GM21367 (cell line): Measurements from ENCODE around the gene TPPP3.
"Not testable (repeated sequence)": the region's sequence is repeated elsewhere in the genome, so short reads cannot be mapped to it uniquely, and the experiment has no call there.

ENCODE experiments used
- ATAC-seq: cut with Tn5 transposase; IDR thresholded peaks from one replicate; pipeline ENCODE4 v1.9.1; 2021; ENCODE audit not compliant: unreplicated experiment

TPPP3 gene

DNA sequence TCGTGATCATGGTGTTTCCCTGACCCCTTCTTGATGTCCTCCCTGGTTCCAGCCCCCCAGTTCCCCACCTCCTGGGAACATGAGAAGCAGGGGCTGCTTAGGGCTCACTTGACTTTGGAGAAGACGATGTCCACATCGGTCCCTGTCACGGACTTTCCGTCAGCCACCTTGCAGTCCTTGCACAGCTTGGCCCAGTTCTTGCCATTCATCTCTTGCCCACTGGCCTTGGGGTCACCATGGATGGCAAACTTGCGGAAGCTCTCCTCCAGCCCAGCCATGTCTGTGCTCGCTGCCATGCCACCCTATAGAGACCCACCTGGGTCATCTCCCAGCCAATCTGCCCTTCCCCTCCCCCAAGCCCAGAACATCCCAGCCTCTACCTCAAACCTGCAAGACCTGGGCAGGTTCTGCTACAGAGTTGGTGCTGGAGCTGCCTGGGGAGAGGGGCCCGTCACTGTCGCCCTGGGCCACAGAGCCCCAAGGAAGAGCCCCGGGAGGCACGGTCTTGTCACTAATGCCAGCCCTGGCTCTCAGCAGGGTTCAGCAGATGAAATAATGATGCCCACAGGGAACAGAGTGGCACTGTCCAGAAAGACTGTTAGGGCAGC, 2.4 kb downstream of the TPPP3 start:
- ATAC-seq = no peak

DNA sequence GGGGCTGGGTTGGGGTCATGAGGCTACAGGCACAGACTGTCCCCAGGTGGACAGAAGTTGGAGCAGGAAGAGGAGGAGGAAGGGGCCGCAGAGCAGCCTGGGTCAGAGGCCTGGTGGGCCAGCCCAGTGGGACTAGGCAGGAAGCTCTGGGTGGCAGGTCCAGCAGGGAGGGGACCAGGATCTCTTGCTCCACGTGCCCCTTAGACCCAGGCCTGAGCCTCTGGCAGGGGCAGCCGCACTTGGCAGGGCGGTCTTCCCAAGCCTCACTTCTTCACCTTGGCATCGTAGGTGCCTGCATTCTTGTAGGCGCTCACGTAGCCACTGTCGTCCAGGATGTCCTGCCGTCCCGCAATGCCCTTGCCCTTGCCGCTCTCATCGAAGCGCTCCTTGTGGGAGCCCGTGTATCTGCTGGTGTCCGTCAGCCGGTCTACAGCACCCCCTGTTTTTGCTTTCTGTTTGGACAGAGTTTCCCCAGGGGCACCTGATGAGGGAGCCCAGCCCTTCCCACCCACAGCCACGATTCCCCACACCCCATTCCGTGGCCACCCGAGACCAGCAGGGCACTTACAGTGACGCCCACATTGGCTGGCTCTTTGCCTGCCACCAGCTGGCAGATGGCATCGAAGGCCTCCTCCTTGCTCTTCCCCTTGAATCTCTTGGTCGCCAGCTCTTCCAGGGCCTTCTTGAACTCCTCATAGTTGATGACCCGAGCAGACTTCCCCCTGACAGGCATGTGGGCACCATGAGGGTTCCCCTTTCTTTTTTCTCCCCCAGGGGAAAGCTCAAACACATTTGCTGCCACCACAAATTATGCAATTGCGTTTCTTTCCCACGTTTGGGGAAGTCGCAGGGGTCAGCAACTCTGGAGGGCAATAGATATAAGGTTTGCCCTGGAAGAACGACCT, 3.1 kb downstream of the TPPP3 start:
- ATAC-seq = no peak

DNA sequence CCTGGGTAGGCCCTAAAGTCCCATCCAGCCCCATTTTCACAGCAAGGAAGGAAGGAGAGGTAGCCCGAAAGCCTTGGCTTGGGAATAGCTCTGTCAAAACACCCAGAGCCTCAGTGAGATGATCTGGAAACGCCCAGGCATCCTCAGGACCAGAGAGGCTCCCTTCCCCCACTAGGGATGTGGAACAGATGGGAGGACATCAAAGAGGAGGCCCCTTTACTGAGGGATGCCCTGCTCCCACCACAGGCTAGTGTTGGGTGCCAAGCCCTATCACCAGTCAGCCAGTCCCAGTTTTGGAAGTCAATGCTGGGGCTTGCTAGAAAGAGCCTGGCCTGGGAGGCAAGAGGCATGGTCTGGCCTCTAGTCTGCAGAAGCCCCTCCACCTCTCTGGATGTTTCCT, 4.7 kb downstream of the TPPP3 start:
- no peak for ATAC-seq

- ATAC-seq = no peak
Observed at GRCh38 chr16:67388191-67388590, 5.1 kb downstream of the TPPP3 start.

- no peak for ATAC-seq
Observed at GRCh38 chr16:67387479-67388079, 5.7 kb downstream of the TPPP3 start.

DNA sequence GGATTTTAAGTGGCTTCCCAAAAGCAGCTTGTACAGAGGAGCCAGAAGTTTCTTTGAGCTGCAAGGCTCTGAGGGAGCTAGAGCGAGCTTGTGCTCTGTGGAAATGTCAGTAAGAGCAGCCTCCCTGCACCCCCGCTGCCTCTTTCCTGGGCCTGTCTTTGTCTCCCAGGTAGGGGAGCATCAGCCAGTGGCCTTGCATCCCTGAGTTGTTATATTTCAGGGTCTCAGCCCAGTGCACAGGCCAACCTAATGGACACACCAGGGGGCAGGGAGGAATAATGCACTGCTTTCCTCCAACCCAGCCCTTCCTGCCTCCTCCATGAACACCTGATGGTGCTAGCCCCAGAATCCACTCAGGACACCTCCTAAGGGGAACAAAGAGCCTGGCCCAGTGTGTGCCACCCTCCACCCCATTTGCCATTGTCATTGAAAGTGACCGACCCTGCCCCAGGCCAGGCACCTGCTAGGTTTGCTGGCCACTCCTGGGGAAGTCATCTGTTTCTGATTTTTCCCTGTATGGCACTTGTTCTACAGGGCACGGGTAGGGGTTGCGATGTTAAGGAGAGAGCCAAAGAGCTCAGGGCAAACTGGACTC, 6.3 kb downstream of the TPPP3 start:
- no peak for ATAC-seq

- ATAC-seq = no peak
Observed at GRCh38 chr16:67384778-67385510, 8.4 kb downstream of the TPPP3 start.

- no peak for ATAC-seq
Observed at GRCh38 chr16:67383284-67383683, 10.0 kb downstream of the TPPP3 start.

DNA sequence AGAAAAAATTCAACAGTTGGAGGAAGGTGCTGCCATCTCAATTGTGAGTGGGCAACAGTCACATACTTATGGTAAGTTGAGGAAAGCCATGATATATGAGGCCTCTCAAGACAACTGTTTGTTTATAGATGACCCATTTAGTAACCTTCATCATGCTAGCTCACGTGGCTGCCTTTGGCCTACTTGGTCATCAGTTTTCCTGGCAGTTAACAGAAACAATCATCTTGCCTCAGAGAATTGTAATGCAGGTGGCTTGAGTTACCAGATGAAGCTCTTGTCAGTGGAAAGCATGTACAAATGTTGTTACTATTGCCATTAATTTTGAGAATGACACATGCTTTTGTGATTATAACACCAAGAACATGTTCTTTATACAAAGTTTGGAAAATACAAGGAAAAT, 14.7 kb downstream of the TPPP3 start:
- no peak for ATAC-seq

DNA sequence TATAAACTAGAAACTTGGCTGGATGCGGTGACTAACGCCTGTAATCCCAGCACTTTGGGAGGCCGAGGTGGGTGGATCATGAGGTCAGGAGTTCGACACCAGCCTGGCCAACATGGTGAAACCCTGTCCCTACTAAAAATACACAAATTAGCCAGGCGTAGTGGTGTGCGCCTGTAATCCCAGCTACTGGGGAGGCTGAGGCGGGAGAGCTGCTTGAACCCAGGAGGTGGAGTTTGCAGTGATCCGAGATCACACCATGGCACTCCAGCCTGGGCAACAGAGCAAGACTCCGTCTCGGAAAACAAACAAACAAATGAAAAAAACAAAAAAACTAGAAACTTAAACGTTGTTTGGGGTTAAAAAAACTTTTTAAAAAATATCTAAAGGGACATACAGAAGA, 17.3 kb downstream of the TPPP3 start:
- not testable (repeated sequence) for ATAC-seq

DNA sequence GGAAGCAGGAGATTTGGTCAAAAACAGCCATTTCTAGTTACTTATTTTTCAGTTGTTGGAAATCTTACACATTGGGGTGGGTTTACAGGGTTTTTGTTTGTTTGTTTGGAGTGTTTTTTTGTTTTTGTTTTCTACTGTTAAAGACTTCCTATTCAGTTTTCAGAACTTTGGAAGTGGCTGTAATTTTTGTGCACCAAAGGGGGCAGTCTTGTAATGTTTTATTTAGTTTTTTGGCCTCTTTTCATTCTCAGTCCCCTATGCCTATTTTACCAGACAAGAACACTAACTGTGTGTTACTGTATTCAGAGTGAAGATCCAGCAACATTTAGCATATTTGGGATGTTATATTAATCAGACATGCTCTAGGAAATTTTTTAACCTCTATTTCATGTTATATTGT, 20.6 kb downstream of the TPPP3 start:
- ATAC-seq = no peak

DNA sequence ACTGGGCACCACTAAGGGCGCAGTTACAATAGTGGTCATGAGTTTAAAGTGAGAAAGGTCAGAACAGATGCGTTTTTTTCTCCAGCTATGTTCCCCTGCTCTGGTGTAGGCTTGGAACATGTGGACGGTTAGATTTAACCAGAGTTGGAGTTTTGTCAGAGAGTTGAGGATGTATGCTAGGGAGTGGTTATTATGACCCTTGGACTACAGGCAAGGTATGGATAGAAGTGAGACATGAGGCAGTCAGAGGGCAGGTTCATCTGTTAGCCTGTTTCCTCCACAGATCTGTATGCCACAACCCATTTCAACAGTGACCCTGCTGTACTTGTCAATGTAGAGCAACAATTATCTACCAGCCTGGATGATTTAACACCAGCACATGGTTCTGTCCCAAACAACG, 22.6 kb downstream of the TPPP3 start:
- no peak for ATAC-seq

DNA sequence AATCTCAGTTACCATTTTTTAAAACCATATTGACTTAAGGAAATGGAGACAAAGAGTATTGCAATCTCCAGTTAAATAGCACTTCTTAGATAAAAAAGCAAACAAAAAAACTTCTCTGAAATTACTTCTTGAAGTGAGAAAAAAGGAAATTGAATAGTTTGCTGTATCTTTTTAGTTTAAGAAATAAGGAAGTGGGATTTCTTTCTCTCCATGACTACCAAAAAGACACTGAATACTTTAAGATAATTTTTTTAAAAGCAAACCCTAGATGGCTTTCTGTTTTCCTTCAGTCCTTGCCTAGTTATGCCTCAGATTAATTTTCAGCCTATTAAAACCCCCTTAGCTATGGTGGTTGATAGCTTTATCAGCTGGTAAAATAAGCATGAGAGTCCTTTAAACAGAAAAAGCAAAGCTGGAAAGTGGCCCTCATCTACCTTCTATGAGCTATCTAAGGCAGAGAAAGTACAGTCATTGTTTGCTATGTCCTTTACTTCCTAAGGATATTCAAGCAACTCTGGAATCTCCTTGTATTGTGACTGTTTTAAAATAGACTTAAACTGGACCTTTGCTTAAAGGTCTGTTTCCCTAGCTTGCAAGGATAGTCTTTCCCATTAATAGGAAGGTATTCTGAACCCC, 28.6 kb downstream of the TPPP3 start:
- ATAC-seq = no peak

DNA sequence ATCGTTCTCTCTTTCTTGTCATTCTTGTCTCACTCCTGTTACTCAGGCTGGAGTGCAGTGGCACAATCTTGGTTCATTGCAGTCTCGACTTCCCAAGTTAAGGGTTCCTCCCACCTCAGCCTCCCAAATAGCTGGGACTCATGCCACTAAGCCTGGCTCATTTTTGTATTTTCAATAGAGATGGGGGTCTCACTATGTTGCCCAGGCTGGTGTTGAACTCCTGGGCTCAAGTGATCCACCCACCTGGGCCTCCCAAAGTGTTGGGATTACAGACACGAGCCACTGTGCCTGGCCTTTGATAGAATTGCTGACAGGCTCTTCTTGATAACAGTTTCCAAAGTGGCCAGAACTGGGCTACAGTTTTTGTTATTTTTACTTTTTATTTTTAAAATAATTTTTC, 32.3 kb downstream of the TPPP3 start:
- ATAC-seq = no peak

- not testable (repeated sequence) for ATAC-seq
Observed at GRCh38 chr16:67359540-67360269, 33.6 kb downstream of the TPPP3 start.

- no peak for ATAC-seq
Observed at GRCh38 chr16:67357561-67357960, 35.7 kb downstream of the TPPP3 start.

- no peak for ATAC-seq
Observed at GRCh38 chr16:67356396-67356795, 36.9 kb downstream of the TPPP3 start.

GRCh38 chr16:67352463-67352862, 40.8 kb downstream of the TPPP3 start:
- ATAC-seq = not testable (repeated sequence)

- no peak for ATAC-seq
Observed at GRCh38 chr16:67350324-67350723, 43.0 kb downstream of the TPPP3 start.

GRCh38 chr16:67349172-67349571, 44.1 kb downstream of the TPPP3 start:
- no peak for ATAC-seq
